Neuronal stem cell (in vitro differentiated cells): Measurements from ENCODE around the gene ZNF792.

Experiments used
- DNase-seq: peaks from one replicate; pipeline ENCODE4 v3.0.0-alpha.2; 2013; ENCODE audit warnings: low spot score
- H2AFZ ChIP-seq: one replicate; pipeline ENCODE4 v1.6.1; 2013; ENCODE audit warnings: mild to moderate bottlenecking, low read length, inconsistent platforms
- H2AK5ac ChIP-seq: 2 replicates; pipeline ENCODE4 v1.6.1; 2013; ENCODE audit warnings: low read depth, mild to moderate bottlenecking, inconsistent platforms, low read length, moderate library complexity, mixed read lengths
- H2BK120ac ChIP-seq: 2 replicates; pipeline ENCODE4 v1.6.1; 2013; ENCODE audit warnings: low read depth, mild to moderate bottlenecking, inconsistent platforms, low read length, moderate library complexity, mixed read lengths
- H2BK12ac ChIP-seq: one replicate; pipeline ENCODE4 v1.6.1; 2013; ENCODE audit warnings: low read length, inconsistent platforms
- H2BK15ac ChIP-seq: 2 replicates; pipeline ENCODE4 v1.6.1; 2013; ENCODE audit warnings: mild to moderate bottlenecking, low read length, inconsistent platforms, mixed read lengths
- H2BK5ac ChIP-seq: one replicate; pipeline ENCODE4 v1.6.1; 2013; ENCODE audit warnings: inconsistent platforms, mild to moderate bottlenecking, low read length, moderate library complexity
- H3K14ac ChIP-seq: one replicate; pipeline ENCODE4 v1.6.1; 2013; ENCODE audit warnings: low read length, inconsistent platforms
- H3K18ac ChIP-seq: 2 replicates; pipeline ENCODE4 v1.6.1; 2013; ENCODE audit warnings: low read length, inconsistent platforms
- H3K23ac ChIP-seq: 2 replicates; pipeline ENCODE4 v1.6.1; 2013; ENCODE audit warnings: low read depth, mild to moderate bottlenecking, mixed read lengths, low read length, inconsistent platforms; ENCODE audit not compliant: poor library complexity
- H3K27ac ChIP-seq: replicated peaks from 3 replicates; pipeline ENCODE4 v1.5.1; 2013; ENCODE audit warnings: low read length, inconsistent platforms
- H3K27me3 ChIP-seq, 3 experiments: 2 replicates each; pipeline ENCODE4 v1.6.1; 2013; ENCODE audit warnings: low read length in 3 of 3, mild to moderate bottlenecking in 2 of 3, inconsistent platforms in 1 of 3, low read depth in 1 of 3, mixed read lengths in 1 of 3, moderate library complexity in 1 of 3; ENCODE audit not compliant: control insufficient read depth in 3 of 3, insufficient read depth in 3 of 3
- H3K36me3 ChIP-seq, 2 donors: replicated peaks in 1 of 2; 2 replicates each; pipeline ENCODE4 v1.6.1; 2013; ENCODE audit warnings: low read length in 2 of 2; ENCODE audit not compliant: control insufficient read depth in 2 of 2, insufficient read depth in 2 of 2
- H3K4ac ChIP-seq: 2 replicates; pipeline ENCODE4 v1.6.1; 2013; ENCODE audit warnings: inconsistent platforms, mild to moderate bottlenecking, low read length, moderate library complexity
- H3K4me1 ChIP-seq, 2 donors: 1 replicate in 1 of 2; 2 replicates in 1 of 2; pipeline ENCODE4 v1.6.1; 2013; ENCODE audit warnings: low read length in 2 of 2, low read depth in 1 of 2; ENCODE audit not compliant: control insufficient read depth in 2 of 2, insufficient read depth in 1 of 2
- H3K4me2 ChIP-seq: one replicate; pipeline ENCODE4 v1.6.1; 2013; ENCODE audit warnings: mild to moderate bottlenecking, low read length, inconsistent platforms; ENCODE audit not compliant: insufficient read depth, poor library complexity, severe bottlenecking
- H3K4me3 ChIP-seq, 2 donors: 2 replicates each; pipeline ENCODE4 v1.5.1; 2013; ENCODE audit warnings: low read length in 2 of 2, mild to moderate bottlenecking in 2 of 2, inconsistent platforms in 1 of 2, moderate library complexity in 1 of 2
- H3K79me1 ChIP-seq: one replicate; pipeline ENCODE4 v1.6.1; 2013; ENCODE audit warnings: low read depth, mild to moderate bottlenecking, inconsistent platforms, low read length, moderate library complexity
- H3K9ac ChIP-seq: one replicate; pipeline ENCODE4 v1.6.1; 2013; ENCODE audit warnings: mild to moderate bottlenecking, low read depth, low read length, inconsistent platforms; ENCODE audit not compliant: poor library complexity
- H3K9me3 ChIP-seq, 2 donors: replicated peaks in 1 of 2; 2 replicates each; pipeline versions ENCODE3 to v1.6.1; 2013; ENCODE audit warnings: low read length in 2 of 2, mild to moderate bottlenecking in 2 of 2, inconsistent platforms in 1 of 2, low read depth in 1 of 2, mixed read lengths in 1 of 2, moderate library complexity in 1 of 2; ENCODE audit not compliant: control insufficient read depth in 2 of 2, insufficient read depth in 1 of 2
- H4K8ac ChIP-seq: one replicate; pipeline ENCODE4 v1.6.1; 2013; ENCODE audit warnings: low read depth, mild to moderate bottlenecking, inconsistent platforms, low read length, moderate library complexity
- H4K91ac ChIP-seq: one replicate; pipeline ENCODE4 v1.6.1; 2013; ENCODE audit warnings: low read length, low read depth, mild to moderate bottlenecking, inconsistent platforms; ENCODE audit not compliant: poor library complexity
- WGBS, 2 donors: extraction: QIAGEN DNeasy Blood & Tissue Kit; methylation state at CpG; one replicate each; pipeline ENCODE4 v1.1.7; 2013; ENCODE audit warnings: missing lambda C conversion rate in 2 of 2, mixed read lengths in 1 of 2; ENCODE audit not compliant: insufficient read length in 2 of 2, insufficient replicate concordance in 1 of 2; ENCODE audit errors: extremely low coverage in 2 of 2; 5-methylcytosine and 5-hydroxymethylcytosine counted together

Gene ZNF792

GRCh38 chr19:34959021-34959420 lies 5.0 kb downstream of the ZNF792 start:
- no peak overlapping the region for H2BK15ac ChIP-seq
- no CpG with 5 or more reads among the region's 7 CpGs for WGBS, 2 donors
- no peak overlapping the region for H3K18ac ChIP-seq
- peak overlapping the region in 1 of 2 donors; percentile 13 for H3K4me3 ChIP-seq
- no peak for DNase-seq
- no peak overlapping the region for H2AK5ac ChIP-seq
- no peak overlapping the region for H4K8ac ChIP-seq
- H3K27ac ChIP-seq = no peak overlapping the region
- no peak overlapping the region for H2AFZ ChIP-seq
- peaks cover 0 to 5% of the 10 kb centered on the region in 2 donors for H3K4me1 ChIP-seq
- H2BK12ac ChIP-seq = no peak overlapping the region
- peaks cover 39 to 59% of the 10 kb centered on the region in 2 donors for H3K9me3 ChIP-seq
- no peak overlapping the region for H3K9ac ChIP-seq
- H2BK5ac ChIP-seq = no peak overlapping the region
- H4K91ac ChIP-seq = no peak overlapping the region
- peaks cover 33 to 44% of the 10 kb centered on the region in 2 donors for H3K36me3 ChIP-seq
- no peak overlapping the region for H3K4ac ChIP-seq
- peaks cover 0 to 2% (median 0%) of the 10 kb centered on the region in 3 experiments for H3K27me3 ChIP-seq
- no peak overlapping the region for H3K23ac ChIP-seq
- H2BK120ac ChIP-seq = no peak overlapping the region
- no peak overlapping the region for H3K14ac ChIP-seq
- no peak overlapping the region for H3K4me2 ChIP-seq
- H3K79me1 ChIP-seq = peaks cover 2% of the 10 kb centered on the region

DNA sequence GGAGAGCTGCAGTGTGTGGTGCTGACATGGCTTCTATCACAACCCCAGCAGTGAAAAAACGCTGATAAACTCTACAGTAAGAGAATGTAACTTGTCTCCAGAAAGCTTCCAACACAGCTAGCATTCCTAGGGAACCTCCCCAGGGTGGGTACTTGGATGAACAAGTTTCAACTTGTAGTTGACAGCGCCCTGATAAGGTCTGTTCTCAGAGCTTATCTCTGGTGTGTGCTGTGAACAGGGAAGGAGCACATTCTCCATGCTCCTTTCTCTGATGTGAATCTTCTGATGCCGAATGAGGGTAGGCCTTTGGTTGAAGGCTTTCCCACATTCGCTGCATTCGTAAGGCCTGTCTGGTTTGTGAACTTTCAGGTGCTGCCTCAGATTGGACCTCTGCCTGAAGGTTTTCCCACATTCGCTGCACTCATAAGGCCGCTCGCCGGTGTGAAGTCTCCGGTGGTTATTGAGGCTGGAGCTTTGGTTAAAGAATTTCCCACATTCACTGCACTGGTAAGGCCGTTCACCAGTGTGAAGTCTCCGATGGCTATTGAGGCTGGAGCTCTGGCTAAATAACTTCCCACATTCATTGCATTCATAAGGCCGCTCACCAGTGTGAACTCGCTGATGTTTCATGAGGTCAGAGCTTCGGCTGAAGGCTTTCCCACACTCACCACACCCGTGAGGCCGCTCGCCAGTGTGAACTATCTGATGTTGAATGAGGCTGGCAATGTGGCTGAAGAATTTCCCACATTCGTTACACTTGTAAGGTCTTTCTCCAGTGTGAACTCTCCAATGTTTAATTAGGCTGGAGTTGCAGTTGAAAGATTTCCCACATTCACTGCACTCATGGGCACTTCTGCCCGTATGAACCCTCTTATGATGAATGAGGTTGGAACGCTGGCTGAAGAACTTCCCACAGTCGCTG lies 5.9 kb downstream of the ZNF792 start:
- H3K4me1 ChIP-seq = peaks cover 0 to 2% of the 10 kb centered on the region in 2 donors
- H2BK12ac ChIP-seq = no peak overlapping the region
- no peak overlapping the region for H4K8ac ChIP-seq
- H3K4me2 ChIP-seq = no peak overlapping the region
- no peak for DNase-seq
- H3K9me3 ChIP-seq = peaks cover 39 to 67% of the 10 kb centered on the region in 2 donors
- no CpG with 5 or more reads among the region's 22 CpGs for WGBS, 2 donors
- peaks cover 32 to 44% of the 10 kb centered on the region in 2 donors for H3K36me3 ChIP-seq
- H3K14ac ChIP-seq = no peak overlapping the region
- no peak overlapping the region for H3K18ac ChIP-seq
- peaks cover 0 to 2% (median 0%) of the 10 kb centered on the region in 3 experiments for H3K27me3 ChIP-seq
- H2BK120ac ChIP-seq = no peak overlapping the region
- no peak overlapping the region for H2BK5ac ChIP-seq
- no peak overlapping the region for H2BK15ac ChIP-seq
- H3K9ac ChIP-seq = no peak overlapping the region
- no peak overlapping the region for H2AK5ac ChIP-seq
- H4K91ac ChIP-seq = no peak overlapping the region
- no peak overlapping the region for H3K23ac ChIP-seq
- H3K27ac ChIP-seq = no peak overlapping the region
- peaks cover 2% of the 10 kb centered on the region for H3K79me1 ChIP-seq
- no peak overlapping the region for H3K4me3 ChIP-seq
- H2AFZ ChIP-seq = no peak overlapping the region
- no peak overlapping the region for H3K4ac ChIP-seq

DNA sequence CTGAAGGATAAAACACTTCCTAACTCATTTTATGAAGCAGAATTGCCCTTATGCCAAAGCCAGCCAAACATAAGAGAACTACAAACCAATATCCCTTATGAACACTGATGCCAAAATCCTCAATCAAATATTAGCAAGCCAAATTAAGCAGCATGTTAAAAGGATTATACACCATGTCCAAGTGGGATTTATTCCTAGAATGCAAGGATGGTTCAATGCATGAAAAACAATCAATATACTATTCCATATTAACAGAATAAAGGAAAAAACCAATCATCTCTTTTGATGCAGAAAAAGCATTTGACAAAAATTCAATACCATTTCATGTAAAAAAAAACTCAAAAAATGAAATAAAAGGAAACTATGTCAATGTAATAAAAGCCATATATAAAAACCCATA lies 10.9 kb downstream of the ZNF792 start:
- no peak overlapping the region for H2BK12ac ChIP-seq
- peaks cover 14 to 22% of the 10 kb centered on the region in 2 donors for H3K36me3 ChIP-seq
- no peak overlapping the region for H2AK5ac ChIP-seq
- H3K23ac ChIP-seq = no peak overlapping the region
- no peak overlapping the region for H2BK15ac ChIP-seq
- H2AFZ ChIP-seq = no peak overlapping the region
- H3K4me1 ChIP-seq = no peaks in the 10 kb centered on the region
- H3K79me1 ChIP-seq = no peaks in the 10 kb centered on the region
- H4K8ac ChIP-seq = no peak overlapping the region
- no peak overlapping the region for H2BK5ac ChIP-seq
- H3K4me3 ChIP-seq = no peak overlapping the region
- H3K27me3 ChIP-seq = no peaks in the 10 kb centered on the region
- H3K9me3 ChIP-seq = peaks cover 19 to 45% of the 10 kb centered on the region in 2 donors
- no peak overlapping the region for H3K27ac ChIP-seq
- no peak overlapping the region for H3K4ac ChIP-seq
- no peak overlapping the region for H2BK120ac ChIP-seq
- H3K14ac ChIP-seq = no peak overlapping the region
- no peak overlapping the region for H3K18ac ChIP-seq
- no peak overlapping the region for H3K9ac ChIP-seq
- no peak overlapping the region for H4K91ac ChIP-seq
- DNase-seq = no peak
- H3K4me2 ChIP-seq = no peak overlapping the region

DNA sequence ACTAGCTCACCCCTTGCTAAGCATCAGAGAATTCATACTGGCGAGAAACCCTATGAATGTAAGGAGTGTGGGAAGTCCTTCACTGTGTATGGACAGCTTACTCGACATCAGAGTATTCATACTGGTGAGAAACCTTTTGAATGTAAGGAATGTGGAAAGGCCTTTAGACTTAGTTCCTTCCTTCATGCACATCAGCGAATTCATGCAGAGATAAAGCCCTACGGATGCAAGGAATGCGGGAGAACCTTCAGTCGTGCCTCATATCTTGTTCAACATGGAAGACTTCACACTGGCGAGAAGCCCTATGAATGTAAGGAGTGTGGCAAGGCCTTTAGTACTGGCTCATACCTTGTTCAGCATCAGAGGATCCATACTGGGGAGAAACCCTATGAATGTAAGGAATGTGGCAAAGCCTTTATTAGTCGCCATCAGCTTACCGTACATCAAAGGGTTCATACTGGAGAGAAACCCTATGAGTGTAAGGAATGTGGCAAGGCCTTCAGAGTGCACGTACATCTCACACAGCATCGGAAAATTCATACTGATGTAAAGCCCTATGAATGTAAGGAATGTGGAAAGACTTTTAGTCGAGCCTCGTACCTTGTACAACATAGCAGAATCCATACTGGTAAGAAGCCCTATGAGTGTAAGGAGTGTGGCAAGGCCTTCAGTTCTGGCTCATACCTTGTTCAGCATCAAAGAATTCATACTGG lies 20.0 kb downstream of the ZNF792 start:
- Histone ChIP-seq H3K14ac (no peak overlapping the region), H3K4ac (no peak overlapping the region), H3K23ac (no peak overlapping the region), H3K18ac (no peak overlapping the region), H2BK120ac (no peak overlapping the region), H3K9me3 (peaks cover 19 to 41% of the 10 kb centered on the region in 2 donors), H4K91ac (no peak overlapping the region), H4K8ac (no peak overlapping the region), H2BK12ac (no peak overlapping the region), H3K27me3 (no peaks in the 10 kb centered on the region), H3K4me3 (no peak overlapping the region), H2BK5ac (no peak overlapping the region), H3K4me1 (no peaks in the 10 kb centered on the region), H3K79me1 (no peaks in the 10 kb centered on the region), H2BK15ac (no peak overlapping the region), H3K9ac (no peak overlapping the region), H3K36me3 (peaks cover 21 to 32% of the 10 kb centered on the region in 2 donors), H3K27ac (no peak overlapping the region), H3K4me2 (no peak overlapping the region), H2AFZ (no peak overlapping the region), H2AK5ac (no peak overlapping the region)
- no CpG with 5 or more reads among the region's 13 CpGs for WGBS, 2 donors
- DNase-seq = no peak
